ENCODE data around the gene TNK2. TPM values are rescaled to one million over a fixed set of nuclear protein-coding genes. Genes with fewer than 3 reads are reported as not detected.
A peak's percentile ranks its signal among the peaks of the same experiment; 100 is the strongest.
"Not testable (repeated sequence)": the region's sequence is repeated elsewhere in the genome, so short reads cannot be mapped to it uniquely, and the experiment has no call there.

TNK2 gene
- total RNA-seq, 1 donor from 2014 or later, result 56.7 TPM

DNA sequence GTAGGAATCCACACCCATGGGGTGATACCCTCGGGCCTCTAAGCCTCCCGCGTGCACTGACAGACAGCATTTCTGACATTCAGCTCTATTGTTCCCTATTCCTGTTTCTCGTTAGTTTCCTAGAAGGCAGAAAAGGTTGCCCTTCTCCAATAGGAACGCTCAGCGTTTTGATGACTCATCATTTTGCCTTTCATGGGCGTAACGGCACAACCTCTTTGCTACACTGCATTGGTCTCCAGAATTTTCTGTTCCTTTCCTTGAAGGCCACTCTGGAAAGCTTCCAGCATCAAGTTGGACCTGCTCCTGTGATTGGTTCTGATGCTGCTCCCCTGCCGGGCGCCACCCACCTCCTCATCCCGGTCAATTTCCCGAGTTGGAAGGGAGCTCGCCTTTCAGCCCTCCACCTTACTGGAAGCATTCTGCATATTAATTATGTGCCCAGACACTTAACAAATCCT, 13.0 kb upstream of the TNK2 start:
- intact Hi-C loops (cut with DNase I), result no loop called here
- ATAC-seq, result peak in 1 of 2 donors; percentile 48
- Histone ChIP-seq H3K36me3 (no peaks in the 10 kb centered on the region), H3K27ac (no peak overlapping the region), H3K4me3 (no peak overlapping the region), H3K9me3 (no peaks in the 10 kb centered on the region), H3K27me3 (ENCODE audit: low read depth) (no peaks in the 10 kb centered on the region), H3K4me1 (no peaks in the 10 kb centered on the region)
- DNase-seq, result no peak
- TF ChIP-seq, protein P1, sequence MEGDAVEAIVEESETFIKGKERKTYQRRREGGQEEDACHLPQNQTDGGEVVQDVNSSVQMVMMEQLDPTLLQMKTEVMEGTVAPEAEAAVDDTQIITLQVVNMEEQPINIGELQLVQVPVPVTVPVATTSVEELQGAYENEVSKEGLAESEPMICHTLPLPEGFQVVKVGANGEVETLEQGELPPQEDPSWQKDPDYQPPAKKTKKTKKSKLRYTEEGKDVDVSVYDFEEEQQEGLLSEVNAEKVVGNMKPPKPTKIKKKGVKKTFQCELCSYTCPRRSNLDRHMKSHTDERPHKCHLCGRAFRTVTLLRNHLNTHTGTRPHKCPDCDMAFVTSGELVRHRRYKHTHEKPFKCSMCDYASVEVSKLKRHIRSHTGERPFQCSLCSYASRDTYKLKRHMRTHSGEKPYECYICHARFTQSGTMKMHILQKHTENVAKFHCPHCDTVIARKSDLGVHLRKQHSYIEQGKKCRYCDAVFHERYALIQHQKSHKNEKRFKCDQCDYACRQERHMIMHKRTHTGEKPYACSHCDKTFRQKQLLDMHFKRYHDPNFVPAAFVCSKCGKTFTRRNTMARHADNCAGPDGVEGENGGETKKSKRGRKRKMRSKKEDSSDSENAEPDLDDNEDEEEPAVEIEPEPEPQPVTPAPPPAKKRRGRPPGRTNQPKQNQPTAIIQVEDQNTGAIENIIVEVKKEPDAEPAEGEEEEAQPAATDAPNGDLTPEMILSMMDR (IDR thresholded peaks at IDR 0.05), result no peak

DNA sequence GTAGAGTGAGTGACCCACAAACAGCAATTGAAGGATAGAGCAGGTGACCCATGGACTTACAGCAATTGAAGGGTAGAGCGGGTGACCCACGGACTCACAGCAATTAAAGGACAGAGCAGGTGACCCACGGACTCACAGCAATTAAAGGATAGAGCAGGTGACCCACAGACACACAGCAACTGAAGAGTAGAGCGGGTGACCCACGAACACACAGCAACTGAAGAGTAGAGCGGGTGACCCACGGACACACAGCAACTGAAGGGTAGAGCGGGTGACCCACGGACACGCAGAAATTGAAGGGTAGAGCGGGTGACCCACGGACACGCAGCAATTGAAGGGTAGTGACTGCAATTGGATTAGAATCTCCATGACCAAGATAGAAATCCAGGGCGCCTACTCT, 9.8 kb upstream of the TNK2 start:
- Histone ChIP-seq H3K9me3 (no peaks in the 10 kb centered on the region), H3K4me3 (no peak overlapping the region), H3K27me3 (ENCODE audit: low read depth) (peaks cover 6% of the 10 kb centered on the region), H3K27ac (no peak overlapping the region), H3K36me3 (no peaks in the 10 kb centered on the region), H3K4me1 (peaks cover 9% of the 10 kb centered on the region)
- intact Hi-C loops (cut with DNase I), result no loop called here
- no peak for DNase-seq
- ATAC-seq, result no peak
- TF ChIP-seq, protein P1 (IDR thresholded peaks at IDR 0.05), result no peak

DNA sequence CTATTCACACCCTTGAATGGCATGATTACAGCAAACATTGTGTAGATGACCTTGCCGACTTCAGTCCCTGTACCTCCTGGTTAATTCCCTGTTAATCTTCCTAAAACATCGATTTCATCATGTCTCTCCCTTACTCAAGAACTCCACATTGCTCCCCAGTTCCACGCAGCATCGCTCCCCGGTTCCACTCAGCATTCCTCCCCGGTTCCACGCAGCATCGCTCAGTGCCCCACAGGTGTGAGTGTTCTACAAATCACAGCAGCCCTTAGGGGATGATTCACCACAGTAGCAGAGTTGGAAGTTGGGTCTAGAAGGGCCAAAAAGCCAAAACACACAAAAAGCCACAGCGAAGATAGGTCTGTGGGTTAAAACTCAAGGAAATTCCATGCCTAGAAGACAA, 8.6 kb upstream of the TNK2 start:
- ATAC-seq (no peak), DNase-seq (no peak)
- no peak overlapping the region for H3K27ac ChIP-seq
- no peaks in the 10 kb centered on the region for H3K36me3 ChIP-seq
- H3K4me3 ChIP-seq, result no peak overlapping the region
- TF ChIP-seq, protein P1 (IDR thresholded peaks at IDR 0.05), result no peak
- peaks cover 9% of the 10 kb centered on the region for H3K4me1 ChIP-seq
- H3K27me3 ChIP-seq (ENCODE audit: low read depth), result peaks cover 6% of the 10 kb centered on the region
- H3K9me3 ChIP-seq, result no peaks in the 10 kb centered on the region
- intact Hi-C loops (cut with DNase I), result no loop called here

DNA sequence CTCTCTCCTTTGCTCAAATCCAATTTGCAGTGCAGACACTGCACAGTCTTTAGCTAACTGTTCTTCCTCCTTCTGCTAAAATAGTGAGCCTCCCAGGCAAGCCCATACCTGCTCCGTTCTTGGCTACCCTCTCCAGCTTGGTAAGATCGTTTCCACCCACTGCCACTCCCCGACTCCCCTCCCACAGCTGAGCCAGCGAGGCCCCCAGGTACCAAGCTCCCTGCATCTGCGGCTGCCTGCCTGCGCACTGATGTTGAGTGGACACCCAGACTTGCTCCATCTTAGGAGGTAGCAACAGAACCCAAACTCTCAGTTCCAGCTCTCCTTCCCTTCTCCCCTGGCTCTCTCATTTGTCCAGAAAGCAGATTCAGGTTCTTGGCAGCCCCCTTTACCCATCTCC, 7.9 kb upstream of the TNK2 start:
- H3K27me3 ChIP-seq (ENCODE audit: low read depth), result peaks cover 6% of the 10 kb centered on the region
- no peaks in the 10 kb centered on the region for H3K9me3 ChIP-seq
- no peak for ATAC-seq
- no peaks in the 10 kb centered on the region for H3K36me3 ChIP-seq
- no peak overlapping the region for H3K4me3 ChIP-seq
- TF ChIP-seq, protein P1 (IDR thresholded peaks at IDR 0.05), result no peak
- H3K27ac ChIP-seq, result no peak overlapping the region
- peaks cover 9% of the 10 kb centered on the region for H3K4me1 ChIP-seq
- DNase-seq, result no peak
- intact Hi-C loops (cut with DNase I), result no loop called here

DNA sequence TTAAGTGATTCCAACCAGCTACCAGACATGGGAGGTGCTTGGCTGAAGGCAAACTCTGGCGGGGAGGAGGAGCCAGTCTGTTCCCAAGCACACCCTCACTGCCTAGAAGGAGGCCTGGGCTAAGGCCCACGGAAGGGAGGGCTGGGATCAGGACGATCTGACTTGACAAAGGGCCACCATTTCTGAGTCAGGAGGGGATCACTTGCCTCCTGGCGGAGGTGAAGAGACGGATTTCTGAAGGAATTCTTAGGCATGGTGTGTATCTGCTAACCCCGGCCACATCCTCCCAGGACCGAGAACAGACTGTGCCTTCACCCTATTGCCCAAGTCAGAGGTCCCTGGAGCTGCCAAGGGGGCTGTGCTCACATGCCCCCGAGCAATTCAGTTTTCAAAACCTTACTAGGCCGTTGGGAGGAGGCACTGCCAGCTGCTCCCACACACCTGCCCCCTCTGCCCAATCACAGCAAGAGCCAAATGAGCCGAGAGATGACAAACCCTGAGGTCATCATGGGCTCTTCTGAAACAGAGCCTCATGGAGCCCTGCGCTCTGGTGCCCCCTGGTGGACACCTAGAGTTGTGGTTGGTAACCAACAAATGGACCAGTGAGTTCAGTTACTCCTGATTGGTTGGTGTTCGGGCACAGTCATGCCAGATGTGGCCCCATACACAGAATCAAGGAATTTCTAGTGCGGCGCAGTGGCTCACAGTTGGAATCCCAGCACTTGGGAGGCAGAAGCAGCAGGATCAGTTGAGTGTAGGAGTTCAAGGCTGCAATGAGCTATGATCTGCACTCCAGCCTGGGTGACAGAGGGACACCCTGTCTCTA, 6.5 kb upstream of the TNK2 start:
- Histone ChIP-seq H3K9me3 (no peaks in the 10 kb centered on the region), H3K4me1 (peaks cover 15% of the 10 kb centered on the region), H3K36me3 (no peaks in the 10 kb centered on the region), H3K4me3 (peak overlapping the region; percentile 8), H3K27ac (peak overlapping the region; percentile 79), H3K27me3 (ENCODE audit: low read depth) (peaks cover 6% of the 10 kb centered on the region)
- DNase-seq (peak; percentile 95), ATAC-seq (peak; percentile 95 to 98)
- TF ChIP-seq, protein P1 (IDR thresholded peaks at IDR 0.05), result peak; percentile 97
- intact Hi-C loops (cut with DNase I), result no loop called here

DNA sequence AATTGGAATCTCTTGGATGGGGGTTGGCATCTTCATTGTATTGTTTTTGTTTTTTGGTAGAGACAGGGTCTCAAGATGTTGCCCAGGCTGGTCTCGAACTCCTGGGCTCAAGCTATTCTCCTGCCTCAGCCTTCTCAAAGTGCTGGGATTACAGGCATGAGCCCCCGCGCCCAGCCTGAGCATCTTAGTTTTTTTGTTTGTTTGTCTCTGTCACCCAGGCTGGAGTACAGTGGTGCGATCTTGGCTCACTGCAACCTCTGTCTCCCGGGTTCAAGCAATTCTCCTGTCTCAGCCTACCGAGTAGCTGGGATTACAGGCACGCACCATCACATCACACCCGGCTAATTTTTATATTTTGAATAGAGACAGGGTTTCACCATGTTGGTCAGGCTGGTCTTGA, 5.8 kb upstream of the TNK2 start:
- peaks cover 16% of the 10 kb centered on the region for H3K4me1 ChIP-seq
- H3K27me3 ChIP-seq (ENCODE audit: low read depth); ATAC-seq; H3K4me3 ChIP-seq; H3K36me3 ChIP-seq; DNase-seq; intact Hi-C loops (cut with DNase I); H3K9me3 ChIP-seq: not testable (repeated sequence)
- peak overlapping the region; percentile 79 for H3K27ac ChIP-seq

Measured in lower lobe of right lung (tissue), 2 donors.